Thyroid gland (tissue), 4 donors: ENCODE data around the gene PLEKHJ1.

Experiments used
- POLR2A ChIP-seq, 2 donors: fragments of 450-650 bp; IDR thresholded peaks; one replicate each; pipeline ENCODE4 v1.6.1; 2017; ENCODE audit warnings: antibody characterized with exemption in 2 of 2, mild to moderate bottlenecking in 2 of 2, moderate library complexity in 1 of 2
- TF ChIP-seq, protein P1 (sequence below), 6 experiments: fragments of 200-600 bp in 3 of 6; fragments of 450-650 bp in 3 of 6; sonication (generic) in 3 of 6; IDR thresholded peaks; one replicate each; pipeline ENCODE4 v1.5.1; 2016 to 2019; ENCODE audit warnings: antibody characterized with exemption in 6 of 6, mild to moderate bottlenecking in 2 of 6, inconsistent platforms in 1 of 6, moderate library complexity in 1 of 6

DNA sequence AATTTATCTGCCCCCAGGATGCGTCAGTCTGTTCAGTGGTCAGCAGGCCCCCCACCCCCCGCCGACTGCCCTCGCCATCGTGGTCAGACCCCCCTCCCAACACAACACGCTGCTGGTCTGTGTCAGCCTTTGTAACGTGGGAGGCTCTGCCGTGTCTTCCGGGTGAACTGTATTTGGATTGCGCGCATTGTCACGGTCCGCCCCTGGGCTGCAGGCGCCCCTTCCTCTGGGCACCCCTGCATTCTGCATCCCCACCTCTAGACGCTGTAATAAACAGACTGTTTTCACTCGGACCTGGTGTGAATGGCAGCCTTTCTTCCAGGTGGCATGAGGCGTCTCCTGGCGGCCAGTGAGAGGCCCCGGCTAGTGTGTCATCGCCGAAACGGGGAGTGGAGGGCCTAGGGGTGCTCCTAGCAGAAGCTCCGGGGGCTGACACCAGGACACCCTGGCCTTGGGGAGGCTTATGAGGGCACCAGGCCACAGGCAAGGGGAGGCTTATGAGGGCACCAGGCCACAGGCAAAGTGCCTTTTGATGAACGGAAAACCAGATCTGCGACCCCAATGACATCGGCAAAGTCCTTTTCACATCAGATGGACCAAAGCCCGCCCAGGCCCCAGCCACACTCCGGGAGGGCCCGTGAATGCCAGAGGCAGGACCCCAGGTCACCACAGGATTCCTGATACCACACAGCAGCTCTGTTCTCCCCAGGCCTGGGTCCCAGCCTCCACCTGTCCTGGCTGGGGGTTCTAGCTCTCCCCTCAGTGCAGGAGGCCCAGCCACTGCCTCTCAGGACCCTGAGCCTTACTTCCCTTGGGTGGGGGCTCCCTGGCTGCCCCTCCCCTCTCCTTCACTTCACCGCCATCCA lies 3.6 kb downstream of the PLEKHJ1 start:
- TF ChIP-seq, protein P1, sequence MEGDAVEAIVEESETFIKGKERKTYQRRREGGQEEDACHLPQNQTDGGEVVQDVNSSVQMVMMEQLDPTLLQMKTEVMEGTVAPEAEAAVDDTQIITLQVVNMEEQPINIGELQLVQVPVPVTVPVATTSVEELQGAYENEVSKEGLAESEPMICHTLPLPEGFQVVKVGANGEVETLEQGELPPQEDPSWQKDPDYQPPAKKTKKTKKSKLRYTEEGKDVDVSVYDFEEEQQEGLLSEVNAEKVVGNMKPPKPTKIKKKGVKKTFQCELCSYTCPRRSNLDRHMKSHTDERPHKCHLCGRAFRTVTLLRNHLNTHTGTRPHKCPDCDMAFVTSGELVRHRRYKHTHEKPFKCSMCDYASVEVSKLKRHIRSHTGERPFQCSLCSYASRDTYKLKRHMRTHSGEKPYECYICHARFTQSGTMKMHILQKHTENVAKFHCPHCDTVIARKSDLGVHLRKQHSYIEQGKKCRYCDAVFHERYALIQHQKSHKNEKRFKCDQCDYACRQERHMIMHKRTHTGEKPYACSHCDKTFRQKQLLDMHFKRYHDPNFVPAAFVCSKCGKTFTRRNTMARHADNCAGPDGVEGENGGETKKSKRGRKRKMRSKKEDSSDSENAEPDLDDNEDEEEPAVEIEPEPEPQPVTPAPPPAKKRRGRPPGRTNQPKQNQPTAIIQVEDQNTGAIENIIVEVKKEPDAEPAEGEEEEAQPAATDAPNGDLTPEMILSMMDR (IDR thresholded peaks at IDR 0.05) = no peak
- no peak for TF ChIP-seq POLR2A (IDR thresholded peaks at IDR 0.05)
